Neural cell (in vitro differentiated cells): ENCODE results near the gene TRIM40. TPM values are rescaled to one million over a fixed set of nuclear protein-coding genes. Genes with fewer than 3 reads are reported as not detected.

Experiments
- H2AFZ ChIP-seq: fragments of 200-600, 300-800 bp; sonication (generic), shearing (Covaris generic); 2 replicates; pipeline ENCODE4 v1.6.0; 2014; ENCODE audit warnings: low read depth, mild to moderate bottlenecking, antibody characterized with exemption, low read length, moderate library complexity
- H3F3A ChIP-seq: fragments of 200-600 bp; shearing (Covaris generic); 2 replicates; pipeline ENCODE4 v1.6.1; 2016; ENCODE audit warnings: mild to moderate bottlenecking, moderate library complexity, mixed read lengths, antibody characterized with exemption, low read length; ENCODE audit not compliant: insufficient read depth, poor library complexity, severe bottlenecking
- H3K27ac ChIP-seq: fragments of 200-600, 300-800 bp; sonication (generic), shearing (Covaris generic); 2 replicates; pipeline ENCODE4 v1.5.1; 2014; ENCODE audit warnings: mild to moderate bottlenecking, low read length, moderate library complexity
- H3K27me3 ChIP-seq: fragments of 300-800, 200-600 bp; sonication (generic), shearing (Covaris generic); 2 replicates; pipeline ENCODE4 v1.6.0; 2014; ENCODE audit warnings: mild to moderate bottlenecking, low read depth, low read length, moderate library complexity; ENCODE audit not compliant: insufficient read depth
- H3K36me3 ChIP-seq: fragments of 300-800, 200-600 bp; sonication (generic), shearing (Covaris generic); 2 replicates; pipeline ENCODE4 v1.5.1; 2014; ENCODE audit warnings: mild to moderate bottlenecking, antibody characterized with exemption, low read length, moderate library complexity; ENCODE audit not compliant: insufficient read depth
- H3K4me2 ChIP-seq: fragments of 300-800, 200-600 bp; sonication (generic), shearing (Covaris generic); 2 replicates; pipeline ENCODE4 v1.6.0; 2014; ENCODE audit warnings: mild to moderate bottlenecking, low read length
- H3K4me3 ChIP-seq: fragments of 300-800, 200-600 bp; sonication (generic), shearing (Covaris generic); 2 replicates; pipeline ENCODE4 v1.5.1; 2014; ENCODE audit warnings: mild to moderate bottlenecking, low read length, moderate library complexity
- H3K79me2 ChIP-seq: fragments of 200-600 bp; shearing (Covaris generic); replicated peaks from 2 replicates; pipeline ENCODE4 v1.6.0; 2014; ENCODE audit warnings: mild to moderate bottlenecking, low read length, moderate library complexity; ENCODE audit not compliant: insufficient read depth
- H3K9ac ChIP-seq: fragments of 300-800, 200-600 bp; sonication (generic), shearing (Covaris generic); 2 replicates; pipeline ENCODE4 v1.6.1; 2016; ENCODE audit warnings: mild to moderate bottlenecking, low read length, mixed read lengths
- H3K9me2 ChIP-seq: fragments of 200-600 bp; shearing (Covaris generic); 2 replicates; pipeline ENCODE4 v1.6.1; 2016; ENCODE audit warnings: mild to moderate bottlenecking, low read length, mixed read lengths; ENCODE audit not compliant: insufficient read depth
- H3K9me3 ChIP-seq: fragments of 200-600, 300-800 bp; sonication (generic), shearing (Covaris generic); 2 replicates; pipeline ENCODE4 v1.6.1; 2016; ENCODE audit warnings: mild to moderate bottlenecking, mixed run types, low read length, moderate library complexity, mixed read lengths
- H4K20me1 ChIP-seq: fragments of 200-600 bp; shearing (Covaris generic); 2 replicates; pipeline ENCODE4 v1.6.1; 2016; ENCODE audit warnings: mild to moderate bottlenecking, mixed run types; ENCODE audit not compliant: insufficient read depth
- CTCF ChIP-seq: fragments of 450-650 bp; IDR thresholded peaks from 2 replicates; pipeline ENCODE4 v1.5.1; 2014; ENCODE audit warnings: antibody characterized with exemption, mild to moderate bottlenecking, moderate library complexity; ENCODE audit not compliant: poor library complexity, severe bottlenecking
- EP300 ChIP-seq: fragments of 450-650 bp; conservative IDR thresholded peaks from 2 replicates; pipeline ENCODE4 v1.6.1; 2014; ENCODE audit warnings: antibody characterized with exemption, mild to moderate bottlenecking, moderate library complexity; ENCODE audit not compliant: poor library complexity, severe bottlenecking
- EZH2 ChIP-seq: fragments of 200-600, 300-800 bp; shearing (Covaris generic), sonication (generic); IDR thresholded peaks from 2 replicates; pipeline ENCODE4 v1.6.1; 2014; ENCODE audit warnings: antibody characterized with exemption, low read length, borderline replicate concordance, mild to moderate bottlenecking; ENCODE audit not compliant: insufficient read depth, poor library complexity, severe bottlenecking
- MXI1 ChIP-seq: fragments of 450-650 bp; conservative IDR thresholded peaks from 2 replicates; pipeline ENCODE4 v1.6.1; 2014; ENCODE audit warnings: antibody characterized with exemption, mild to moderate bottlenecking; ENCODE audit not compliant: poor library complexity, severe bottlenecking
- POLR2AphosphoS5 ChIP-seq: IDR thresholded peaks from 2 replicates; pipeline ENCODE4 v1.6.1; 2012
- RAD21 ChIP-seq: fragments of 450-650 bp; conservative IDR thresholded peaks from 2 replicates; pipeline ENCODE4 v1.6.1; 2014; ENCODE audit warnings: antibody characterized with exemption, mild to moderate bottlenecking, moderate library complexity
- REST ChIP-seq: IDR thresholded peaks from 2 replicates; pipeline ENCODE4 v1.6.1; 2012; ENCODE audit warnings: borderline replicate concordance
- SMC3 ChIP-seq: fragments of 450-650 bp; conservative IDR thresholded peaks from 2 replicates; pipeline ENCODE4 v1.6.1; 2014; ENCODE audit warnings: antibody characterized with exemption, mild to moderate bottlenecking, moderate library complexity; ENCODE audit not compliant: poor library complexity
- TAF1 ChIP-seq: IDR thresholded peaks from 2 replicates; pipeline ENCODE4 v1.6.1; 2012; ENCODE audit warnings: low read depth
- polyA plus RNA-seq: library from polyadenylated mRNA; depleted of rRNA; stranded (reverse); fragments of >200 nt; gene quantifications from 2 replicates; pipeline ENCODE4 v1.2.3, GENCODE V29; 2014

The TRIM40 gene
- polyA plus RNA-seq, 1 donor from 2014 or later = not detected

DNA sequence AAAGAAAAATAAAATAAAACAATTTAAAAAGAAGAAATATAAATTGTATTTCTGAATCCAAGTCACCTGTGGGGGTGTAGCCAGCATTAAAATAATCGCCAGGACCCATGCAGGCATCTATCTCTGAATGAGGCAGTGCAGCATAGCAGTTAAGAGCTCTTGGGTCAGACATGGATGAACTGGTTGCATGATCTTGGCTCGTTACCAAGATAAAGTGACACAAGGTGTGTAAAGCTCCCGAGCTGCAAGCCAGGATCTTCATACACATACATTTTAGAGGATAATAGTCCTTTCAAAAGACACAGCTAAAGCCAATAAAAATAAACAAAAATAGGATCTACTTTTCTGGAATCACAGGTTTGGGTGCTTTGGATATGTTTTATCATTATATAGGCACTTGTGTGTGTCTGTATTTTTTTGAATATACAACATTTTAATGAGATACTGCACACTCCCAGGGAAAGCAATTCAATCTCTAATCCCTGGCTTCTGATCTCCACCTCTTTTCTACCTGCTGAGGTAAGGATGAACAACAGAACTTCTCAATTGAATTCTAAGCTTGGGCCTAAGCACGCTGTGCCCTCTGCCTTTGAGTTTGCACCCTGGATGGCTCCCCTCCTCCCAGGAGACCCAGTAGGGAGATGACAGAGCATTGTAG, 16.2 kb downstream of the TRIM40 start:
- Histone ChIP-seq H3K9me3 (no peaks in the 10 kb centered on the region), H3K9ac (no peak overlapping the region), H3K4me2 (no peak overlapping the region), H3F3A (no peaks in the 10 kb centered on the region), H3K79me2 (no peaks in the 10 kb centered on the region), H3K4me3 (no peak overlapping the region), H2AFZ (no peak overlapping the region), H4K20me1 (no peaks in the 10 kb centered on the region), H3K36me3 (no peaks in the 10 kb centered on the region), H3K27me3 (no peaks in the 10 kb centered on the region), H3K9me2 (no peaks in the 10 kb centered on the region), H3K27ac (no peak overlapping the region)
- TF ChIP-seq EZH2 = no peak
- TF ChIP-seq MXI1 = no peak
- no peak for TF ChIP-seq CTCF

GRCh38 chr6:30152910-30153610, 17.1 kb downstream of the TRIM40 start:
- no peaks in the 10 kb centered on the region for H3K27me3 ChIP-seq
- H3K9me2 ChIP-seq = no peaks in the 10 kb centered on the region
- no peak overlapping the region for H3K4me2 ChIP-seq
- no peak overlapping the region for H3K4me3 ChIP-seq
- no peaks in the 10 kb centered on the region for H3K79me2 ChIP-seq
- no peak for TF ChIP-seq POLR2AphosphoS5
- no peak for TF ChIP-seq SMC3
- TF ChIP-seq TAF1 = no peak
- no peak for TF ChIP-seq MXI1
- TF ChIP-seq EP300 = no peak
- no peak for TF ChIP-seq REST
- TF ChIP-seq RAD21 = no peak
- no peak overlapping the region for H3K9ac ChIP-seq
- no peaks in the 10 kb centered on the region for H3K36me3 ChIP-seq
- H4K20me1 ChIP-seq = no peaks in the 10 kb centered on the region
- no peak overlapping the region for H3K27ac ChIP-seq
- no peaks in the 10 kb centered on the region for H3F3A ChIP-seq
- H3K9me3 ChIP-seq = no peaks in the 10 kb centered on the region
- no peak overlapping the region for H2AFZ ChIP-seq
